Spleen (tissue), 11 donors: ENCODE results near the gene CNDP2. TPM values are rescaled to one million over a fixed set of nuclear protein-coding genes. Genes with fewer than 3 reads are reported as not detected.

Experiments
- DNase-seq: peaks from one replicate; pipeline ENCODE4 v3.0.0-alpha.2; 2020
- H3K27ac ChIP-seq, 8 donors: fragments of 200-600 bp; sonication (generic) in 7 of 8; 1 replicate in 4 of 8; 2 replicates in 4 of 8; pipeline versions ENCODE4 v1.5.0 to v1.8.0; 2016 to 2021; ENCODE audit warnings: inconsistent platforms in 4 of 8, mild to moderate bottlenecking in 4 of 8, moderate library complexity in 1 of 8
- H3K27me3 ChIP-seq, 7 donors: fragments of 200-600 bp; sonication (generic) in 6 of 7; replicated peaks in 1 of 7; 1 replicate in 4 of 7; 2 replicates in 3 of 7; pipeline versions ENCODE4 v1.5.0 to v1.8.0; 2016 to 2021; ENCODE audit warnings: inconsistent platforms in 3 of 7, mild to moderate bottlenecking in 1 of 7
- H3K36me3 ChIP-seq, 6 donors: fragments of 200-600 bp; sonication (generic) in 5 of 6; 1 replicate in 4 of 6; 2 replicates in 2 of 6; pipeline versions ENCODE4 v1.5.0 to v1.8.0; 2016 to 2021; ENCODE audit warnings: inconsistent platforms in 2 of 6
- H3K4me1 ChIP-seq, 6 donors: fragments of 200-600 bp; sonication (generic) in 5 of 6; 1 replicate in 3 of 6; 2 replicates in 3 of 6; pipeline versions ENCODE4 v1.5.0 to v1.8.0; 2016 to 2021; ENCODE audit warnings: inconsistent platforms in 3 of 6
- H3K4me3 ChIP-seq, 8 donors: fragments of 200-600 bp; sonication (generic) in 7 of 8; 1 replicate in 4 of 8; 2 replicates in 4 of 8; pipeline versions ENCODE4 v1.5.0 to v1.8.0; 2016 to 2021; ENCODE audit warnings: inconsistent platforms in 4 of 8, mild to moderate bottlenecking in 4 of 8, moderate library complexity in 2 of 8
- H3K9me3 ChIP-seq, 8 donors: fragments of 200-600 bp; sonication (generic) in 7 of 8; 1 replicate in 4 of 8; 2 replicates in 4 of 8; pipeline versions ENCODE4 v1.5.0 to v1.8.0; 2016 to 2021; ENCODE audit warnings: inconsistent platforms in 4 of 8
- CTCF ChIP-seq, 11 experiments: fragments of 200-600 bp in 7 of 11; fragments of 450-650 bp in 4 of 11; sonication (generic) in 4 of 11; IDR thresholded peaks in 8 of 11; conservative IDR thresholded peaks in 3 of 11; 1 replicate in 7 of 11; 2 replicates in 4 of 11; pipeline versions ENCODE4 v1.4.0 to v1.8.0; 2016 to 2021; ENCODE audit warnings: antibody characterized with exemption in 11 of 11, inconsistent platforms in 4 of 11, mild to moderate bottlenecking in 1 of 11
- POLR2A ChIP-seq, 3 donors: fragments of 450-650 bp; IDR thresholded peaks; one replicate each; pipeline ENCODE4 v1.5.1; 2017; ENCODE audit warnings: antibody characterized with exemption in 3 of 3, mild to moderate bottlenecking in 1 of 3
- POLR2AphosphoS5 ChIP-seq, 3 donors: sonication (generic); formaldehyde crosslinking; IDR thresholded peaks; one replicate each; pipeline ENCODE4 v1.5.1; 2017; ENCODE audit warnings: antibody characterized with exemption in 3 of 3
- intact Hi-C: fragments of 100-400 bp; cut with DNase I; formaldehyde crosslinking; loops from one replicate; pipeline ENCODE4 v1.15.0; 2023; ENCODE audit warnings: low total_unique reads
- polyA plus RNA-seq, 3 donors: library from polyadenylated mRNA; stranded (reverse); fragments of 200-250 nt; gene quantifications; one replicate each; pipeline ENCODE4 v1.2.1, GENCODE V29; 2013
- total RNA-seq, 7 donors: library from RNA; depleted of rRNA in 3 of 7; stranded (reverse); fragments of >200 nt in 3 of 7; fragmentation: NEBNext Ultra II Directional in 4 of 7; extraction: Animal tissue kit (Norgen Biotek cat#: 25700) in 4 of 7; gene quantifications; one replicate each; pipeline versions ENCODE4 v1.1.0 to v1.2.1, GENCODE V29; 2016 to 2021
- donor health status: healthy with polysubstance abuse.
- donor health status: DM: no; HTN: no; CAD: no; lungs with moderate emphysema.
- donor health status: DM: no; HTN: no; CAD: no.
- donor health status: Bipolar disorder and iron deficiency.
- donor health status: healthy.
- donor health status: DM: no; HTN: no; CAD: no.
- donor health status: DM: yes; HTN: yes; CAD: no.

The CNDP2 gene
- total and polyA plus RNA-seq, 10 donors, result 102 to 310 (median 271) TPM

- intact Hi-C loops, result no loop called here
Measured at GRCh38 chr18:74573053-74573452, 76.9 kb downstream of the CNDP2 start.

More at GRCh38 chr18:74573053-74573452, 76.9 kb downstream of the CNDP2 start:
- TF ChIP-seq CTCF (IDR thresholded peaks at IDR 0.05 in 8 of 11, conservative IDR thresholded peaks at IDR 0.05 in 3 of 11) (no peak), POLR2AphosphoS5 (IDR thresholded peaks at IDR 0.05) (no peak), POLR2A (IDR thresholded peaks at IDR 0.05) (no peak)
- peaks cover 0 to 3% (median 0%) of the 10 kb centered on the region in 7 donors for H3K27me3 ChIP-seq
- no peak for DNase-seq
- H3K4me1 ChIP-seq, result peaks cover 0 to 10% (median 2%) of the 10 kb centered on the region in 6 donors
- H3K27ac ChIP-seq, result no peak overlapping the region
- no peak overlapping the region for H3K4me3 ChIP-seq
- H3K9me3 ChIP-seq, result no peaks in the 10 kb centered on the region
- no peaks in the 10 kb centered on the region for H3K36me3 ChIP-seq

Other genes with a start within 250 kb of the CNDP2 start
- 100 to 1,000 TPM in 4 of 7 donors, 10 to 100 TPM in 3; 54.6 to 135 (median 115) TPM for gene CYB5A, start 204.4 kb upstream of the CNDP2 start, total RNA-seq
- 100 to 1,000 TPM in 2 of 3 donors, 10 to 100 TPM in 1; 77.9 to 137 (median 107) TPM for gene CYB5A, start 204.4 kb upstream of the CNDP2 start, polyA plus RNA-seq
- under 1 TPM in 3 of 7 donors, not detected in 4; 0.13 to 0.18 (median 0.14) TPM for gene C18orf63, start 180.5 kb upstream of the CNDP2 start, total RNA-seq
- gene C18orf63, start 180.5 kb upstream of the CNDP2 start, polyA plus RNA-seq, result under 1 TPM in 1 of 3 donors, not detected in 2; 0.02 TPM
- under 1 TPM in 2 of 7 donors, not detected in 5; 0.34 to 0.51 TPM for gene DIPK1C, start 39.1 kb upstream of the CNDP2 start, total RNA-seq
- under 1 TPM in 2 of 3 donors, not detected in 1; 0.10 to 0.23 TPM for gene DIPK1C, start 39.1 kb upstream of the CNDP2 start, polyA plus RNA-seq
- under 1 TPM in 5 of 7 donors, not detected in 2; 0.13 to 0.59 (median 0.36) TPM for gene CNDP1, start 38.1 kb downstream of the CNDP2 start, total RNA-seq
- gene CNDP1, start 38.1 kb downstream of the CNDP2 start, polyA plus RNA-seq, result under 1 TPM; 0.03 to 0.17 (median 0.13) TPM
- gene ZNF407, start 101.5 kb downstream of the CNDP2 start, total RNA-seq, result 10 to 100 TPM; 21.1 to 41.0 (median 28.3) TPM
- 1 to 10 TPM; 2.0 to 3.7 (median 2.3) TPM for gene ZNF407, start 101.5 kb downstream of the CNDP2 start, polyA plus RNA-seq